Prostate gland (tissue), 2 donors: Measurements from ENCODE around the gene HCFC1. TPM values are rescaled to one million over a fixed set of nuclear protein-coding genes. Genes with fewer than 3 reads are reported as not detected.

ENCODE experiments used
- DNase-seq: peaks from one replicate; pipeline ENCODE4 v3.0.0-alpha.2; 2019; ENCODE audit warnings: low spot score
- H3K27ac ChIP-seq, 2 donors: fragments of 200-600 bp; sonication (generic); 2 replicates each; pipeline ENCODE4 v1.5.1; 2017 to 2019
- H3K27me3 ChIP-seq: fragments of 200-600 bp; sonication (generic); replicated peaks from 2 replicates; pipeline ENCODE4 v1.5.1; 2019; ENCODE audit not compliant: insufficient read depth
- H3K36me3 ChIP-seq, 2 donors: fragments of 200-600 bp; sonication (generic); 1 replicate in 1 of 2; 2 replicates in 1 of 2; pipeline versions ENCODE4 v1.5.1 to v1.8.1; 2017 to 2019
- H3K4me1 ChIP-seq: fragments of 200-600 bp; sonication (generic); replicated peaks from 2 replicates; pipeline ENCODE4 v1.5.1; 2019
- H3K4me3 ChIP-seq, 2 donors: fragments of 200-600 bp; sonication (generic); 2 replicates each; pipeline ENCODE4 v1.5.1; 2017 to 2019
- H3K9me3 ChIP-seq: fragments of 200-600 bp; sonication (generic); 2 replicates; pipeline ENCODE4 v1.5.1; 2017
- POLR2A ChIP-seq: fragments of 450-650 bp; IDR thresholded peaks from one replicate; pipeline ENCODE4 v1.6.1; 2016; ENCODE audit warnings: antibody characterized with exemption, mild to moderate bottlenecking
- POLR2AphosphoS5 ChIP-seq: sonication (generic); formaldehyde crosslinking; IDR thresholded peaks from one replicate; pipeline ENCODE4 v1.6.1; 2017; ENCODE audit warnings: antibody characterized with exemption
- WGBS: methylation state at CpG from one replicate; pipeline ENCODE4 v1.1.5; 2018; 5-methylcytosine and 5-hydroxymethylcytosine counted together
- intact Hi-C: fragments of 100-400 bp; cut with DNase I; formaldehyde crosslinking; loops from one replicate; pipeline ENCODE4 v1.14.2; 2022
- total RNA-seq, 2 donors: library from RNA; depleted of rRNA; stranded (reverse); fragments of >200 nt; gene quantifications; one replicate each; pipeline ENCODE4 v1.1.0, GENCODE V29; 2016
- TF ChIP-seq, protein P1 (sequence below), 4 experiments: fragments of 200-600 bp in 2 of 4; fragments of 450-650 bp in 2 of 4; sonication (generic) in 2 of 4; IDR thresholded peaks; 1 replicate in 3 of 4; 2 replicates in 1 of 4; pipeline ENCODE4 v1.5.1; 2016 to 2019; ENCODE audit warnings: antibody characterized with exemption in 4 of 4, mild to moderate bottlenecking in 2 of 4, moderate library complexity in 2 of 4

HCFC1 gene
- total RNA-seq, 2 donors from 2014 or later = 67.7 to 115 TPM

- Histone ChIP-seq H3K4me1 (no peaks in the 10 kb centered on the region), H3K4me3 (no peak overlapping the region), H3K27me3 (no peaks in the 10 kb centered on the region), H3K27ac (no peak overlapping the region), H3K36me3 (no peaks in the 10 kb centered on the region), H3K9me3 (no peaks in the 10 kb centered on the region)
- intact Hi-C loops = no loop called here
- no peak for DNase-seq
- whole genome bisulfite sequencing = 95% methylated on average over 7 of the region's 14 CpGs
- TF ChIP-seq POLR2A = no peak
Observed at GRCh38 chrX:153920546-153920945, 51.1 kb downstream of the HCFC1 start.

GRCh38 chrX:153919281-153919680 is 52.3 kb downstream of the HCFC1 start:
- Histone ChIP-seq H3K4me1 (no peaks in the 10 kb centered on the region), H3K36me3 (no peaks in the 10 kb centered on the region), H3K27me3 (no peaks in the 10 kb centered on the region), H3K27ac (no peak overlapping the region), H3K9me3 (no peaks in the 10 kb centered on the region), H3K4me3 (no peak overlapping the region)
- 92% methylated on average over 13 of the region's 13 CpGs for WGBS
- no peak for DNase-seq
- TF ChIP-seq POLR2AphosphoS5 (no peak), POLR2A (no peak)
- TF ChIP-seq, protein P1, sequence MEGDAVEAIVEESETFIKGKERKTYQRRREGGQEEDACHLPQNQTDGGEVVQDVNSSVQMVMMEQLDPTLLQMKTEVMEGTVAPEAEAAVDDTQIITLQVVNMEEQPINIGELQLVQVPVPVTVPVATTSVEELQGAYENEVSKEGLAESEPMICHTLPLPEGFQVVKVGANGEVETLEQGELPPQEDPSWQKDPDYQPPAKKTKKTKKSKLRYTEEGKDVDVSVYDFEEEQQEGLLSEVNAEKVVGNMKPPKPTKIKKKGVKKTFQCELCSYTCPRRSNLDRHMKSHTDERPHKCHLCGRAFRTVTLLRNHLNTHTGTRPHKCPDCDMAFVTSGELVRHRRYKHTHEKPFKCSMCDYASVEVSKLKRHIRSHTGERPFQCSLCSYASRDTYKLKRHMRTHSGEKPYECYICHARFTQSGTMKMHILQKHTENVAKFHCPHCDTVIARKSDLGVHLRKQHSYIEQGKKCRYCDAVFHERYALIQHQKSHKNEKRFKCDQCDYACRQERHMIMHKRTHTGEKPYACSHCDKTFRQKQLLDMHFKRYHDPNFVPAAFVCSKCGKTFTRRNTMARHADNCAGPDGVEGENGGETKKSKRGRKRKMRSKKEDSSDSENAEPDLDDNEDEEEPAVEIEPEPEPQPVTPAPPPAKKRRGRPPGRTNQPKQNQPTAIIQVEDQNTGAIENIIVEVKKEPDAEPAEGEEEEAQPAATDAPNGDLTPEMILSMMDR (IDR thresholded peaks at IDR 0.05) = no peak
- intact Hi-C loops = no loop called here

DNA sequence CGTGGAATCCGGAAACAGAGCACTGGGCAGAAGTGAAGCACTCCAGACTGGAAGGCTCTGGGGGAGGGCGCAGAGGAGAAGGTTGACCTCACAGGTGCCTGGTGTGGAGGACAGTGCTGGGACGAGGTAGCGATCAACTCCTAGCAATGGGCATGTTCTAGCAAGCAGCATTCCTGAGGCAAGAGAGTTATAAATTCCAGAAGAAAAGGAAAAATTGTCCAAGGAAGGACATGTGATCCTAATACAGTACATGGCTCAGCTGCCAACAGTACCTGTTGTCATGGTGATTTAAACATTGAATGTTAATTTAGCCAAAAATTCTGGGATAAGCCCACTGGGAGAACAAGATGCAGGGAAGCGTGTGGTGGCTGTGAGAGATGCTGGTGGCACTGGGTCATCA is 53.7 kb downstream of the HCFC1 start:
- TF ChIP-seq POLR2A (no peak), POLR2AphosphoS5 (no peak)
- TF ChIP-seq, protein P1 (IDR thresholded peaks at IDR 0.05) = no peak
- Histone ChIP-seq H3K27ac (no peak overlapping the region), H3K9me3 (no peaks in the 10 kb centered on the region), H3K4me1 (no peaks in the 10 kb centered on the region), H3K27me3 (no peaks in the 10 kb centered on the region), H3K4me3 (no peak overlapping the region), H3K36me3 (no peaks in the 10 kb centered on the region)
- DNase-seq = no peak
- intact Hi-C loops = no loop called here
- 31% methylated on average over 6 of the region's 6 CpGs for WGBS

GRCh38 chrX:153913701-153914100 is 57.9 kb downstream of the HCFC1 start:
- WGBS = 86% methylated on average over 13 of the region's 17 CpGs
- Histone ChIP-seq H3K27ac (no peak overlapping the region), H3K4me3 (no peak overlapping the region), H3K4me1 (no peaks in the 10 kb centered on the region), H3K9me3 (no peaks in the 10 kb centered on the region), H3K27me3 (no peaks in the 10 kb centered on the region), H3K36me3 (no peaks in the 10 kb centered on the region)
- intact Hi-C loops = no loop called here
- TF ChIP-seq, protein P1 (IDR thresholded peaks at IDR 0.05) = no peak
- TF ChIP-seq POLR2A (no peak), POLR2AphosphoS5 (no peak)
- no peak for DNase-seq

DNA sequence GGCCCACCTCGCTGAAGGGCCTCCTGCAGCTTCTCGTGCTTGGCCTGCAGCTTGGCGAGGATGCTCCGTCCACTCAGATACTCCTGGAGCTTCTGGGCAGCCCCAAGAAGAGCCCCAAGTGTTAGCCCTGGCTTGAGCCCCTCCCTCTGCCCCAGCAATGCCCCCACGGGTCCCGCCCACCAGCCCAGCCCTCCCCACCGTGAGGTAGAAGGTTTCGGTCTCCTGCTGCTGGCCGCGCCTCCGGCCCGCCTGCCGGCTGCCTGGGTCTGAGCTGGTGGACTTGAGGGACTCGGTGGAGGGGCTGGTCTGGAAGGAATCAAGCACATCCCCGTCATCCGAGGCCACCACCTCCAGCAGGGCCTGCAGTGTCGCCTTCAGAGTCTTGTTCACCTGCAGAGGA is 58.4 kb downstream of the HCFC1 start:
- intact Hi-C loops = no loop called here
- WGBS = 82% methylated on average over 5 of the region's 17 CpGs
- TF ChIP-seq, protein P1 (IDR thresholded peaks at IDR 0.05) = no peak
- TF ChIP-seq POLR2A = no peak
- no peak for TF ChIP-seq POLR2AphosphoS5
- no peaks in the 10 kb centered on the region for H3K36me3 ChIP-seq
- no peak overlapping the region for H3K4me3 ChIP-seq
- no peak for DNase-seq
- H3K27ac ChIP-seq = no peak overlapping the region
- H3K27me3 ChIP-seq = no peaks in the 10 kb centered on the region
- H3K4me1 ChIP-seq = no peaks in the 10 kb centered on the region
- no peaks in the 10 kb centered on the region for H3K9me3 ChIP-seq
